ENCODE data around the gene RNLS.

Gene RNLS

GRCh38 chr10:88245974-88246511 is 337.1 kb downstream of the RNLS start:
- no peak for DNase-seq

- no peak for DNase-seq
Observed at GRCh38 chr10:88244781-88245625, 338.1 kb downstream of the RNLS start.

- DNase-seq, result no peak
Observed at GRCh38 chr10:88243836-88244730, 339.0 kb downstream of the RNLS start.

- no peak for DNase-seq
Observed at GRCh38 chr10:88243202-88243744, 339.8 kb downstream of the RNLS start.

- no peak for DNase-seq
Observed at GRCh38 chr10:88241501-88241900, 341.6 kb downstream of the RNLS start.

GRCh38 chr10:88239212-88239611 is 343.9 kb downstream of the RNLS start:
- no peak for DNase-seq

GRCh38 chr10:88238615-88238914 is 344.6 kb downstream of the RNLS start:
- DNase-seq, result no peak

- DNase-seq, result no peak
Observed at GRCh38 chr10:88237896-88238614, 345.1 kb downstream of the RNLS start.

- DNase-seq, result no peak
Observed at GRCh38 chr10:88236121-88236743, 346.9 kb downstream of the RNLS start.

- DNase-seq, result no peak
Observed at GRCh38 chr10:88234297-88234696, 348.8 kb downstream of the RNLS start.

GRCh38 chr10:88233870-88234269 is 349.2 kb downstream of the RNLS start:
- no peak for DNase-seq

GRCh38 chr10:88232983-88233543 is 350.1 kb downstream of the RNLS start:
- DNase-seq, result no peak

GRCh38 chr10:88232029-88232895 is 350.9 kb downstream of the RNLS start:
- no peak for DNase-seq

GRCh38 chr10:88230251-88230650 is 352.9 kb downstream of the RNLS start:
- DNase-seq, result no peak

GRCh38 chr10:88228130-88228529 is 355.0 kb downstream of the RNLS start:
- no peak for DNase-seq

- DNase-seq, result no peak
Observed at GRCh38 chr10:88227342-88228018, 355.6 kb downstream of the RNLS start.

- no peak for DNase-seq
Observed at GRCh38 chr10:88226891-88227290, 356.2 kb downstream of the RNLS start.

- DNase-seq, result no peak
Observed at GRCh38 chr10:88226071-88226659, 357.0 kb downstream of the RNLS start.

Data from stimulated activated CD4-positive, alpha-beta T cell treated with anti-CD3 and anti-CD28 coated beads, Interleukin-4, amount 100 ng/mL, for 4 hours (primary cell).